ENCODE results near the gene PDE5A. TPM values are rescaled to one million over a fixed set of nuclear protein-coding genes. Genes with fewer than 3 reads are reported as not detected.

The PDE5A gene
- total and polyA plus RNA-seq, 2 donors (not counting 3 experiments of a cell fraction or from before 2014, with no cell fraction given) = 0.73 to 2.3 TPM

GRCh38 chr4:119517361-119518229 lies 111.0 kb downstream of the PDE5A start:
- H3K27ac ChIP-seq (ENCODE audit: insufficient read depth, low read depth, low read length) = no peak overlapping the region
- H3K4me3 ChIP-seq (replicated peaks in 1 of 3; ENCODE audit: insufficient read depth in 1 of 3, low read depth in 1 of 3, low read length in 3 of 3) = no peak overlapping the region
- dilution Hi-C loops (cut with MboI; ENCODE audit: extremely low pct_ligation_motif_present, low sequenced_read_pairs) = no loop called here
- ChIA-PET POLR2A (no interaction called here), CTCF (interaction anchor here (2.4 kb wide), 1 partner anchor 41 kb away, joined by 5 read pairs; no protein-coding TSS in a partner anchor)
- H3K4me1 ChIP-seq (ENCODE audit: control insufficient read depth, extremely low read depth, insufficient read depth, low read length) = peaks cover 5% of the 10 kb centered on the region
- H3K27me3 ChIP-seq (ENCODE audit: control insufficient read depth in 2 of 2, insufficient read depth in 2 of 2, low read length in 2 of 2) = no peaks in the 10 kb centered on the region
- H3K79me2 ChIP-seq (ENCODE audit: control insufficient read depth, insufficient read depth, low read length) = no peaks in the 10 kb centered on the region
- H3K9me1 ChIP-seq (replicated peaks; ENCODE audit: control insufficient read depth, extremely low read depth, insufficient read depth, low read length) = no peaks in the 10 kb centered on the region
- no peaks in the 10 kb centered on the region for H3K36me3 ChIP-seq (ENCODE audit: control insufficient read depth in 2 of 2, extremely low read depth in 1 of 2, insufficient read depth in 2 of 2, low read length in 2 of 2)
- H4K20me1 ChIP-seq (replicated peaks; ENCODE audit: control insufficient read depth, extremely low read depth, insufficient read depth, low read length) = no peaks in the 10 kb centered on the region
- DNase-seq (ENCODE audit: low read depth, low spot score) = peak; percentile 65
- FAIRE-seq = peak; percentile 72
- H3K9me3 ChIP-seq (replicated peaks; ENCODE audit: control insufficient read depth, insufficient read depth, low read length) = no peaks in the 10 kb centered on the region
- no peak overlapping the region for H3K9ac ChIP-seq (replicated peaks; ENCODE audit: extremely low read depth, insufficient read depth, low read length)
- no TSS peak for BruUV-seq (replicated peaks)
- intact Hi-C loops (cut with micrococcal nuclease) = no loop called here
- no peak overlapping the region for H2AFZ ChIP-seq (ENCODE audit: low read depth, low read length)
- H3K4me2 ChIP-seq (ENCODE audit: insufficient read depth, low read length) = no peak overlapping the region
- TF ChIP-seq GATA2 (IDR thresholded peaks at IDR 0.05; ENCODE audit: insufficient read depth, insufficient read length, low read depth, low read length) (peak; percentile 56), POLR2A (IDR thresholded peaks at IDR 0.05; ENCODE audit: low read depth, low read length) (no peak)

DNA sequence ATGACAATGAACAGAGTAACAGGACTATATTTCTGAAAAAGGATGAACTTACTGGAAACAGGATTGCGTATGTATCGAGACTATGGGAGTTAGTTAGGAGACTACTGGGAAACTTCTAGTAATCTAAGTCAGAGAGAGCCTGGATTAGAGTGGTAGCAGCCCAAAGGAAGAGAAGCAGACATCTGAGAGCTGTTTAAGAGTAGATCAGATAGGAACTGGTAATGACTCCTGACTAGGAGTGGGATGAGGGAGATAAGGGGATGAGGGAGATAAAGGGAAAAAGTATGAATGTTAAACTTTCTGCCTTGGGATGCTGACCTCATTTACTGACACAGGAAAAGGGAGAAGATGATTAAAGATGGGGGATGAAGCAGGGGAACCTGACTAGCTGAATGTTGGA lies 116.2 kb downstream of the PDE5A start:
- intact Hi-C loops (cut with micrococcal nuclease) = no loop called here
- TF ChIP-seq POLR2AphosphoS5 (IDR thresholded peaks at IDR 0.05; ENCODE audit: insufficient read depth, low read depth, low read length) = no peak
- TF ChIP-seq FOS (IDR thresholded peaks at IDR 0.05; ENCODE audit: borderline replicate concordance, insufficient read depth, low read length) = no peak
- Histone ChIP-seq H3K36me3 (ENCODE audit: control insufficient read depth in 2 of 2, extremely low read depth in 1 of 2, insufficient read depth in 2 of 2, low read length in 2 of 2) (no peaks in the 10 kb centered on the region), H3K9ac (replicated peaks; ENCODE audit: extremely low read depth, insufficient read depth, low read length) (no peak overlapping the region), H2AFZ (ENCODE audit: low read depth, low read length) (no peak overlapping the region), H3K79me2 (ENCODE audit: control insufficient read depth, insufficient read depth, low read length) (no peaks in the 10 kb centered on the region), H3K4me3 (replicated peaks in 1 of 3; ENCODE audit: insufficient read depth in 1 of 3, low read depth in 1 of 3, low read length in 3 of 3) (no peak overlapping the region), H3K9me3 (replicated peaks; ENCODE audit: control insufficient read depth, insufficient read depth, low read length) (no peaks in the 10 kb centered on the region), H3K4me1 (ENCODE audit: control insufficient read depth, extremely low read depth, insufficient read depth, low read length) (no peaks in the 10 kb centered on the region), H4K20me1 (replicated peaks; ENCODE audit: control insufficient read depth, extremely low read depth, insufficient read depth, low read length) (no peaks in the 10 kb centered on the region), H3K27me3 (ENCODE audit: control insufficient read depth in 2 of 2, insufficient read depth in 2 of 2, low read length in 2 of 2) (no peaks in the 10 kb centered on the region), H3K27ac (ENCODE audit: insufficient read depth, low read depth, low read length) (no peak overlapping the region), H3K9me1 (replicated peaks; ENCODE audit: control insufficient read depth, extremely low read depth, insufficient read depth, low read length) (no peaks in the 10 kb centered on the region), H3K4me2 (ENCODE audit: insufficient read depth, low read length) (no peak overlapping the region)
- DNase-seq (ENCODE audit: low read depth, low spot score) (no peak), FAIRE-seq (no peak)
- ChIA-PET POLR2A (no interaction called here), CTCF (interaction anchor here (0.9 kb wide), 1 partner anchor 10 kb away, joined by 3 read pairs; no protein-coding TSS in a partner anchor)
- no TSS peak for BruUV-seq (replicated peaks)
- dilution Hi-C loops (cut with MboI; ENCODE audit: extremely low pct_ligation_motif_present, low sequenced_read_pairs) = no loop called here
